Stimulated activated naive CD4-positive, alpha-beta T cell treated with Interleukin-2 at 50 U/mL for 16 hours (primary cell): ENCODE data around the gene PDZD4.

Experiments
- DNase-seq: peaks from one replicate; lab custom pipeline; 2025; lab: John Stamatoyannopoulos, UW

Gene PDZD4

DNA sequence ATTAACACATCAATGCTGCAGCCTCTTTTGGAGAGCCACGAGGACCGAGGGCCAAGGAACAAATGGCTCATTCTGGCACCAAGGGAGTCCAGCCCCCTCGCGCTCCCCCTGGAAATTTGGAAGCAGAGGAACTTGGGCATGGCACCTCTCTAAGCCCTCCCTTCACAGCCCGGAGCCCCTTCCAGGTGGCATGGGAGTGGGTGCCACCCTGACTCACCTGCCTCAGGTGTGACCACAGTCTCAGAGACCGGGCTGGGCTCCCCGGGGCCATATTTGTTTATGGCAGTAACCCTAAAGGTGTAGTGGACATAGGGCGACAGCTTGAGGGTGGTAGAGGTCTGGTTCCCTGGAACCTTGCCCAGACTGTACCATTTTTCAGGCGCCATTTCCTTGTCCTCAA lies 36.8 kb upstream of the PDZD4 start:
- no peak for DNase-seq

GRCh38 chrX:153866302-153867019 lies 36.1 kb upstream of the PDZD4 start:
- no peak for DNase-seq

DNA sequence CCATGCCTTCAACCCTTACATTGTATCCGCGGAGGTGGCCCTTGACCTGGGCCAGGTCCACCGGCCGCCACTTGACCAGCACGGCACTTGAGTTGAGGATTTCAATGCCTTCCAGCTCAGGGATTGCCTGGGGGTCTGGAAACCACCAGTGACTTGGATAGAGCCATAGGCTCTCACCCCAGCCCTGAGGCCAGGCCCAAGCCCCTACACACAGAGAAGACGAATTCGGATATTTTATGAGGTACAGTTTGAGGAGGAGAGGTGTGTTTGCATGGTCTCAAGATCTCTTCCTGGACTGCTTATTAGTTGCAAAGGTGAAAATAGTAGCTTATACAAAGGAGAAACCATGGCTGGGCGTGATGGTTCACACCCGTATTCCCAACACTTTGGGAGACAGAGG lies 35.3 kb upstream of the PDZD4 start:
- DNase-seq = no peak

- DNase-seq = no peak
Observed at GRCh38 chrX:153865321-153865580, 34.9 kb upstream of the PDZD4 start.

GRCh38 chrX:153864561-153865320 lies 34.4 kb upstream of the PDZD4 start:
- no peak for DNase-seq

GRCh38 chrX:153864101-153864500 lies 33.8 kb upstream of the PDZD4 start:
- DNase-seq = no peak

DNA sequence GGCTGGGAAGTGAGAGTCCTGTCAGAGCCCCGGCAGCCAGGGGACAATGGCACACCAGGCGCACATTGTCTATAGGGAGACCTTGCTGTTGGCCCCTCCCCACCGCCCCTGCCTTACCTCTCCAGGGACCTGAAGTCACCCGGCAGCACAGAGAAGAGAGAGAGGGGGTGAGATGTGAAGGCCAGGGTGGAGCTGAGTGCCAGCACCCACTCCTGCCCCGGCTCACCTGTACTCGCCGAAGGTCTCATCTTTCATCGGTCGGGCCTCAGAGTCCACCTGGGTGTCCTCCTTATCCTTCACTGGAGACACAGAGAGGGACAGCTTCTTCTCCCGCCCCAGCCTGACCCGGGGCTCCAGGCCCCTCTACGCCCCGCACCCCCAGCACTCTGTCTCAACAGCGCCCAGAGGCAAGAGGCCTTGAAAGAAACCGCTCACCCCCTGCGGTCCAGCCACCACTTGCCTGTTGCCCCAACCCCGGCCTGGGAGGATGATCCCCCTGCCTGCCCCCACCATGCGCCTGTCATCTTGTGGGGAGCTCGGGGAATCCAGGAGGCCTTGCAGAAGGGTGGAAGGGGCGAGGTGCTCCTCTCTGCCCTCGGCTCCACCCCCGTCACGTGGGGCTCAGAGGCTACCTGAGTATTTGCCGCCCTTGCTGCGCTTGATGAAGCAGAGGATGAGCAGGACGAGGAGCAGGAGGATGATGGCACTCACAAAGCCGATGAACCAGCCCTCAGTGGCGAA lies 33.1 kb upstream of the PDZD4 start:
- DNase-seq = no peak

GRCh38 chrX:153862369-153863250 lies 32.3 kb upstream of the PDZD4 start:
- no peak for DNase-seq

- DNase-seq = no peak
Observed at GRCh38 chrX:153861733-153862310, 31.5 kb upstream of the PDZD4 start.

- no peak for DNase-seq
Observed at GRCh38 chrX:153861151-153861550, 30.8 kb upstream of the PDZD4 start.

GRCh38 chrX:153857348-153857903 lies 27.1 kb upstream of the PDZD4 start:
- DNase-seq = no peak

- DNase-seq = no peak
Observed at GRCh38 chrX:153854702-153855101, 24.4 kb upstream of the PDZD4 start.

DNA sequence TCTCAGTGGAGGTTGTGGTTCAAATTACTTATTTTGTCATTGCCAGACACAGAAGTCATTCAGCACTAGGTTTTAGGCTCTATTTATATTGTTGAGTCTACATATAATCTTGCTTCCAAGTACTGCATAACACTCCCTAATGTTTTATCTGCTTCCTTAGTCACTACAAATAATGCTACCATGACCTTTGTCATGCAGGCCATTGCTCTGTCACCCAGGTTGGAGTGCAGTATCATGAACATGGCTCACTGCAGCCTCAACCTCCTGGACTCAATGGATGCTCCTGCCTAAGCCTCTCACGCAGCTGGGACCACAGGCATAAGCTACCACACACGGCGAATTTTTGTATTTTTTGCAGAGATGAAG lies 23.5 kb upstream of the PDZD4 start:
- no peak for DNase-seq

DNA sequence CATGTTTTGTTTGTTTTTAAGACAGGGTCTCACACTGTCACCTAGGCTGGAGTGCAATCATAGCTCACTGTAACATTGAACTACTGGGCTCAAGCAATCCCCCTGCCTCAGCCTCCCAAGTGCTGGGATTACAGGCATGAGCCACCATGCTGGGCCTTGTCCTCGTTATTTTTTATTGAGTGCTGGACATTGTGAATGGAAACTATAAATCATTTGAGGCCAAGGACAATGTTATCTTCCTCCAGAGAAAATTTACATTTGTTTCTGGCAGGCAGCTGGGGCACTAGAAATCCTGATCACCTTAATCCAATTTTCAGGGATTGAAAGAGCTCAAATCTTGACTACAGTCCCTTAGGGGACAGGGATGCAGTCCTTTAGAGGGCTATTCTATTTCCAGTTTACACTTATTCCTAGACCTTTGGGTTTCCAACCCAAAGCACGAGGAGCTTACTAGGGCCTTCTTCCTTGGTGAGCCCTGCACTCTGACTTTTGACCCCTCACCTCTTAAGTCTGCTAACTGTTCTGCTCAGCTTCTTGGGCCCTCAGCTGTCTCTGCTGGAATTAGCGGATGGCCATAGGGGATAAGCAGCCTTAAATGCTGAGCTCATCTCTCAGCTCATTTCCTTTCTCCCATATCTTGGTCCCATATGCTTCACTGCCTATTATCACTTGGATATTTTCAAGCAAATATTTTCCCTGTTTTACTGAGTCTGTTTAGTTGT lies 23.0 kb upstream of the PDZD4 start:
- no peak for DNase-seq

DNA sequence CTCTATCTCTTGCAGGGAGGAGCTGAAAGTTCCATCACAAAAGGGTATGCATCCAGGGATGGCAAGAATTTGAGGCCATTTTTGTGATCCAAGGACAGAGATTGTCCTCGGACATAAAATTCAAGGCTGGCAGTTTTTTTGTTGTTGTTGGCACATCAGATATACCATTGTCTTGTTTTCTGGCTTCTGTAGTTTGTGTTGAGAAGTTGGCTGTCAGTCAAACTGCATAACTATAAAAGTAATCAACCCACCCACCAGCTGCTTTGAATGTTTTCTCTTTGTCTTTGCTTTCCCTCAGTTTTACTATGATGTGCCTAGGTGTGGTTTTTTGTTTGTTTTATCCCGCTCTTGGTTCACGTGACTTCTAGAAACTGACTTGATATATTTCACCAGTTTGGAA lies 21.6 kb upstream of the PDZD4 start:
- DNase-seq = no peak

- DNase-seq = no peak
Observed at GRCh38 chrX:153848325-153848724, 18.0 kb upstream of the PDZD4 start.

GRCh38 chrX:153845842-153846241 lies 15.5 kb upstream of the PDZD4 start:
- DNase-seq = no peak

DNA sequence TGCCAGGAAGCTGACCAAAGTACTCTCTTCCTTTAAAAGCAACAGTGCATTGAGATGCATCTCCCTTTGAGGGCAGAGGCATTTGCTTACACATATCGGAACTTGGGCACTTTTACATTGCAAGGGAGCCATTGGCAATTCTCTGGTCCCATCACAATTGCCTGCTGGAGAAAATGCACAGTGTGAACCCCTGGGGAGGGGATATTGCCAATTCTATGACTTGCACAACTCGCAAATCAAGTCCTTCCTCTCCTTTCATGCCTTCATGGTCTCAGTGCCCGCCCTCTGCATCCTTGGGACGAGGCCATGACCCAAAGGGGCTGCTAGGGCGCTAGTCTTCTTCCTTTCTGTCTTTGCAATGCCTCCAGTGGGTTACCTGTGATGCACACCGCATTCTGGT lies 14.9 kb upstream of the PDZD4 start:
- DNase-seq = no peak

GRCh38 chrX:153844509-153845082 lies 14.3 kb upstream of the PDZD4 start:
- DNase-seq = no peak

GRCh38 chrX:153836921-153837320 lies 6.6 kb upstream of the PDZD4 start:
- DNase-seq = no peak

DNA sequence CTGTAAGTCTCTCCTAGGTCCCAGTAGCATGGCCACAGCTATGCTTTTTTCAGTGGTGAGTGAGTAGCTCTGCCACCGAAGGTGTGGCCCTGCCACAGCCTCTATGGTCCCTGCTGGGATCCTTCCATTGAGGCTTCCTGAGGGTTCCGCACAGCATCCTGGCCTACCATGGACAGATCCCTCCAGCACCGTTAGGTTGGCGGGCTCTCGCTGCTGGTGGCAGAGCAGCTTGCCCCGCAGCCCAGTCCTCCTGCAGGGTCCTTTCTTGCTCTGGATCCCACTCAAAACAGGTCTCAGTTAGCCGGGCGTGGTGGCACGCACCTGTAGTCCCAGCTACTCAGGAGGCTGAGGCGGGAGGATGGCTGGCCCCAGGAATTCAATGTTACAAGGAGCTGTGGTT lies 2.4 kb upstream of the PDZD4 start:
- no peak for DNase-seq
